Measurements from ENCODE around the gene IGFBP5. TPM values are rescaled to one million over a fixed set of nuclear protein-coding genes. Genes with fewer than 3 reads are reported as not detected.

IGFBP5 gene
- total and polyA plus RNA-seq, 4 donors, result 2.3 to 43.4 (median 14.4) TPM

DNA sequence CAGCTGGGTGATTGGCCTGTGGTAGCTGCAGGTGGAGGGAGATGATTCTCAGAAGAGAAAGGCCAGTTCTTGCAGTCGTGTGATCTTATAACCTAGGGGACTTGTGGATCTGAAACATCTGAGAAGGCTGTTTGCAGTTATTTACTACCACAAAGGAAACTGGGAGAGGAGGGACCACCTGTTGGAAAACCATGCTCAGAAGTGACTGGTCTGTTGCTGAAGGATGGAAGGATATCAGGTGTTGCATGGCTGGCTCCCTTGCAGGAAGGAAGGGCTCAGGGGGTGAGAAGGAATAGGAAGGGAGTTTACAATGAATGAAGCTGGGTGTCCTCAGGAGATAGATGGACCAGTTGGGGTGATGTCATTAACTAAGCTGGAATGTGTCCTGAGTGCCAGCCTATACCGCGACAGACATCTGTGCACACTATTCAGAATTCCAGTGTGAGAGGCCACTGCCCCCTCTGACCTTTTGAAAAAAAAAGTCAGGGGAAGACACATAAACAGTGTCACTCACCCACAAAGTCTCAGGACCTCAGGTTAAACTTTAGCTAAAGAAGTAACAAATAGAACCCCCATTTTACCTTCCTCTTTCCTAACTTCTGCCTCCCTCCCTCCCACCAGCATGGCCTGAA is 44.6 kb downstream of the IGFBP5 start:
- peaks cover 13 to 31% (median 24%) of the 10 kb centered on the region in 4 donors for H3K4me1 ChIP-seq (ENCODE audit: control insufficient read depth in 4 of 4, insufficient read depth in 4 of 4, low read length in 3 of 4)
- DNase-seq (ENCODE audit: low spot score), result no peak
- H3K9ac ChIP-seq (ENCODE audit: low read depth in 1 of 2, low read length in 2 of 2), result no peak overlapping the region
- TF ChIP-seq TAF1 (conservative IDR thresholded peaks at IDR 0.05) (no peak), YY1 (IDR thresholded peaks at IDR 0.05) (peak; percentile 22), RXRA (IDR thresholded peaks at IDR 0.05) (peak; percentile 51 to 81), SP1 (IDR thresholded peaks at IDR 0.05) (no peak), GABPA (IDR thresholded peaks at IDR 0.05 in 1 of 2, conservative IDR thresholded peaks at IDR 0.05 in 1 of 2) (no peak), HNF4G (IDR thresholded peaks at IDR 0.05) (no peak), HNF4A (conservative IDR thresholded peaks at IDR 0.05) (peak; percentile 40 to 64), EGR1 (IDR thresholded peaks at IDR 0.05; ENCODE audit: low read depth in 2 of 2) (no peak), FOXA2 (IDR thresholded peaks at IDR 0.05) (no peak), JUND (IDR thresholded peaks at IDR 0.05) (peak in 1 of 2 donors; percentile 13), RAD21 (IDR thresholded peaks at IDR 0.05) (peak in 1 of 2 donors; percentile 3), REST (IDR thresholded peaks at IDR 0.05) (no peak), NR2F2 (IDR thresholded peaks at IDR 0.05) (peak; percentile 82)
- TF ChIP-seq, protein P1, sequence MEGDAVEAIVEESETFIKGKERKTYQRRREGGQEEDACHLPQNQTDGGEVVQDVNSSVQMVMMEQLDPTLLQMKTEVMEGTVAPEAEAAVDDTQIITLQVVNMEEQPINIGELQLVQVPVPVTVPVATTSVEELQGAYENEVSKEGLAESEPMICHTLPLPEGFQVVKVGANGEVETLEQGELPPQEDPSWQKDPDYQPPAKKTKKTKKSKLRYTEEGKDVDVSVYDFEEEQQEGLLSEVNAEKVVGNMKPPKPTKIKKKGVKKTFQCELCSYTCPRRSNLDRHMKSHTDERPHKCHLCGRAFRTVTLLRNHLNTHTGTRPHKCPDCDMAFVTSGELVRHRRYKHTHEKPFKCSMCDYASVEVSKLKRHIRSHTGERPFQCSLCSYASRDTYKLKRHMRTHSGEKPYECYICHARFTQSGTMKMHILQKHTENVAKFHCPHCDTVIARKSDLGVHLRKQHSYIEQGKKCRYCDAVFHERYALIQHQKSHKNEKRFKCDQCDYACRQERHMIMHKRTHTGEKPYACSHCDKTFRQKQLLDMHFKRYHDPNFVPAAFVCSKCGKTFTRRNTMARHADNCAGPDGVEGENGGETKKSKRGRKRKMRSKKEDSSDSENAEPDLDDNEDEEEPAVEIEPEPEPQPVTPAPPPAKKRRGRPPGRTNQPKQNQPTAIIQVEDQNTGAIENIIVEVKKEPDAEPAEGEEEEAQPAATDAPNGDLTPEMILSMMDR (IDR thresholded peaks at IDR 0.05; ENCODE audit: low read depth, low read length, missing input control), result no peak
- TF ChIP-seq, protein P2, sequence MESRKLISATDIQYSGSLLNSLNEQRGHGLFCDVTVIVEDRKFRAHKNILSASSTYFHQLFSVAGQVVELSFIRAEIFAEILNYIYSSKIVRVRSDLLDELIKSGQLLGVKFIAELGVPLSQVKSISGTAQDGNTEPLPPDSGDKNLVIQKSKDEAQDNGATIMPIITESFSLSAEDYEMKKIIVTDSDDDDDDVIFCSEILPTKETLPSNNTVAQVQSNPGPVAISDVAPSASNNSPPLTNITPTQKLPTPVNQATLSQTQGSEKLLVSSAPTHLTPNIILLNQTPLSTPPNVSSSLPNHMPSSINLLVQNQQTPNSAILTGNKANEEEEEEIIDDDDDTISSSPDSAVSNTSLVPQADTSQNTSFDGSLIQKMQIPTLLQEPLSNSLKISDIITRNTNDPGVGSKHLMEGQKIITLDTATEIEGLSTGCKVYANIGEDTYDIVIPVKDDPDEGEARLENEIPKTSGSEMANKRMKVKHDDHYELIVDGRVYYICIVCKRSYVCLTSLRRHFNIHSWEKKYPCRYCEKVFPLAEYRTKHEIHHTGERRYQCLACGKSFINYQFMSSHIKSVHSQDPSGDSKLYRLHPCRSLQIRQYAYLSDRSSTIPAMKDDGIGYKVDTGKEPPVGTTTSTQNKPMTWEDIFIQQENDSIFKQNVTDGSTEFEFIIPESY (IDR thresholded peaks at IDR 0.05), result no peak
- H3K9me3 ChIP-seq (ENCODE audit: control insufficient read depth in 4 of 4, low read length in 3 of 4), result no peaks in the 10 kb centered on the region
- WGBS, result 52% methylated on average over 3 of the region's 3 CpGs
- H3K36me3 ChIP-seq (ENCODE audit: control insufficient read depth in 4 of 4, insufficient read depth in 3 of 4, low read depth in 1 of 4, low read length in 3 of 4), result no peaks in the 10 kb centered on the region
- H3K4me3 ChIP-seq (ENCODE audit: low read depth in 1 of 3, low read length in 3 of 3), result no peak overlapping the region
- H3K27me3 ChIP-seq (ENCODE audit: control insufficient read depth in 4 of 4, insufficient read depth in 4 of 4, low read length in 3 of 4), result no peaks in the 10 kb centered on the region
- peak overlapping the region in 1 of 2 donors; percentile 51 for H3K27ac ChIP-seq (ENCODE audit: low read depth in 1 of 2, low read length in 2 of 2)

GRCh38 chr2:216649574-216649973 is 45.8 kb downstream of the IGFBP5 start:
- Histone ChIP-seq H3K27ac (ENCODE audit: low read depth in 1 of 2, low read length in 2 of 2) (no peak overlapping the region), H3K27me3 (ENCODE audit: control insufficient read depth in 4 of 4, insufficient read depth in 4 of 4, low read length in 3 of 4) (no peaks in the 10 kb centered on the region), H3K36me3 (ENCODE audit: control insufficient read depth in 4 of 4, insufficient read depth in 3 of 4, low read depth in 1 of 4, low read length in 3 of 4) (no peaks in the 10 kb centered on the region), H3K4me3 (ENCODE audit: low read depth in 1 of 3, low read length in 3 of 3) (no peak overlapping the region), H3K9me3 (ENCODE audit: control insufficient read depth in 4 of 4, low read length in 3 of 4) (no peaks in the 10 kb centered on the region), H3K4me1 (ENCODE audit: control insufficient read depth in 4 of 4, insufficient read depth in 4 of 4, low read length in 3 of 4) (peaks cover 15 to 35% (median 27%) of the 10 kb centered on the region in 4 donors), H3K9ac (ENCODE audit: low read depth in 1 of 2, low read length in 2 of 2) (no peak overlapping the region)
- WGBS, result 75% methylated on average over 5 of the region's 5 CpGs
- no peak for DNase-seq (ENCODE audit: low spot score)
- TF ChIP-seq RAD21 (IDR thresholded peaks at IDR 0.05), result no peak
- TF ChIP-seq FOXA1 (IDR thresholded peaks at IDR 0.05), result no peak
- TF ChIP-seq, protein P3, sequence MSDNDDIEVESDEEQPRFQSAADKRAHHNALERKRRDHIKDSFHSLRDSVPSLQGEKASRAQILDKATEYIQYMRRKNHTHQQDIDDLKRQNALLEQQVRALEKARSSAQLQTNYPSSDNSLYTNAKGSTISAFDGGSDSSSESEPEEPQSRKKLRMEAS (IDR thresholded peaks at IDR 0.05), result no peak
- no peak for TF ChIP-seq NR2F2 (IDR thresholded peaks at IDR 0.05)
- no peak for TF ChIP-seq REST (IDR thresholded peaks at IDR 0.05)
- TF ChIP-seq RXRA (IDR thresholded peaks at IDR 0.05), result no peak
- no peak for TF ChIP-seq JUND (IDR thresholded peaks at IDR 0.05)
- TF ChIP-seq, protein P2 (IDR thresholded peaks at IDR 0.05), result no peak
- no peak for TF ChIP-seq HNF4G (IDR thresholded peaks at IDR 0.05)
- no peak for TF ChIP-seq TAF1 (conservative IDR thresholded peaks at IDR 0.05)
- TF ChIP-seq EGR1 (IDR thresholded peaks at IDR 0.05; ENCODE audit: low read depth in 2 of 2), result no peak
- TF ChIP-seq YY1 (IDR thresholded peaks at IDR 0.05), result no peak
- TF ChIP-seq GABPA (IDR thresholded peaks at IDR 0.05 in 1 of 2, conservative IDR thresholded peaks at IDR 0.05 in 1 of 2), result no peak
- no peak for TF ChIP-seq FOXA2 (IDR thresholded peaks at IDR 0.05)
